HG03442 (cell line): ENCODE data around the gene POLR3A.
A peak's percentile ranks its signal among the peaks of the same experiment; 100 is the strongest.
"Not testable (repeated sequence)": the region's sequence is repeated elsewhere in the genome, so short reads cannot be mapped to it uniquely, and the experiment has no call there.

Experiments
- ATAC-seq: cut with Tn5 transposase; IDR thresholded peaks from one replicate; pipeline ENCODE4 v1.9.1; 2021; ENCODE audit warnings: mild to moderate bottlenecking, moderate library complexity; ENCODE audit not compliant: unreplicated experiment

POLR3A gene

DNA sequence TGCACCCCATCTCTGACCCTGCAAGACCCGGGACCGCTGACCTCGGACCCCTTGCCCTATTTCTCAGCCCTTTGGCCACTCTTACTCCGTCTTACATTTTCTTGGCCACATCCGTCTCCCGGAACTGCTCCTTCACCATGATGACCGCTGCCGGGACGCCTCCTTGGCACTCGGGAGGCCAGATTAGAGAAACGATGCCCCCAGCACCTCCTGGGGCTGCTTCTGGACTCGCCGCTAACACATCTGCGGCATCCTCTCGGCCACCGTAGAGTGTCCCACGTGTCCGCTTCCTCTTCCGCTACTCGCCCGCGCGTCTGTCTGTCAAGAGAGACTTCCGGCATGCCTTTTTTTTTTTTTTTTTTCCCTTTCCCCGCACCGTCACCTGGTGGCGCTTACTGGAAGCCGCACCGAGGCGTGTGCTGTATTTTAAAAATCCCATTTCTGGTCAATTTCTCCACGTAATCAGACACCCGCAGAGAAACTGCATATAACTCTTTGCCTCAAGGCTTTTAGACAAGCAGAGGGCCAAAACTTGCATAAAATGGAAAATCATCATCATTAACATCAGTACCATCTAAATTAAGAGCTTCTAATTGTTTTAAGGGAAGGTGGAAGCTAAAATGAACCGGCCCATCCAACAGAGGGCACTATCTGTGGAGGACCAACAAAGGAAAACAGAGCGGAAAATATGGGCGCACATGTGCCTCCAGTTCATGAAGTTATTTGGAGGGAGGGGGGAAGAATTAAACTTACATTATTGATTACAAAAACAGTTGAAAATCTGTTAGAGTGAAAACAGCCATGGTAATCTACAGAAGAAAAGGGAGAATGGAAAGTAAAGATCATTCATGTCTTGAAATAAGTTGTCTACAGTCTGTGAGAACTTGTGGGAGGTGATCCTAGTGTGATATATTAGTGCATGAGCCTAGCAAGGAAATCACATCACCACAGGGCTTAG, at the start of gene POLR3A:
POLR3A (minus strand) TSS at position 247 of the 958 bp plus-strand sequence; CDS start at position 139, 108 bp downstream.
- ATAC-seq: peak; percentile 57

DNA sequence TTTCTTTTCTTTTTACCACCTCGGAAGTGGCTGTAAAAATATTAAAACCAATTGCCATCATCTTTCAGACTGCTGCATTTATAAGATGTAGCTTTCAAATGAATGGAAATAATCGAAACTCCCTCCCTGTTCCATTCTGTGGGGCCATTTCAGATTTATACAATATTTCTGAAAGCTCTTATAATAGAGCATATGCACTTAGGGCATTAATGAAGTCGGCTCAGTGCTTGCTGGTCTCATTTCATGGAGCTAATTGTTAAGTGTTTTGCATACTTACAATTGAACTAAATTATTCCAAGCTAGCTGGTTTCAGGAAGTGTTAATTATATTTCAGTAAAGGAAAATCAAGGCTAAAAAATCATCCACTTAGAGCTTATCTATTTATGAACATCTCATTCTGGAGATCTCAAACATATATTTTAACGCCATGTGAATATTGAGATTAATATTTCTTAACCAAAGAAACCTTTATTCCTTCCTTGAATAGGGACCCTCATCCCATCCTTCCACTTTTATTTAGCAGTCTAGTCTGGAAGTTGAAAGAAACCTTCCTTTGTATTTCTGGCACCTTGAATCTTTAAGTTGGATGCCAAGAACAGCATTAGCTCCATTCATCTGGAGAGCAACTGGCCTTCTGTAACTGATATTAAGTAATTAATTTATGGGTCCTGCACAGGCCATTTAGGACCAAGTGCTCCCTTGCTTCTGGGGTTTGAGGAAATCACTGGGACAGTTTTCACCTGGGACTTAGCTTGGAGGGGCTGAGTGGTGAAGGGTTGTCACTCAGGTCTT, 49.4 kb upstream of the POLR3A start:
- no peak for ATAC-seq

DNA sequence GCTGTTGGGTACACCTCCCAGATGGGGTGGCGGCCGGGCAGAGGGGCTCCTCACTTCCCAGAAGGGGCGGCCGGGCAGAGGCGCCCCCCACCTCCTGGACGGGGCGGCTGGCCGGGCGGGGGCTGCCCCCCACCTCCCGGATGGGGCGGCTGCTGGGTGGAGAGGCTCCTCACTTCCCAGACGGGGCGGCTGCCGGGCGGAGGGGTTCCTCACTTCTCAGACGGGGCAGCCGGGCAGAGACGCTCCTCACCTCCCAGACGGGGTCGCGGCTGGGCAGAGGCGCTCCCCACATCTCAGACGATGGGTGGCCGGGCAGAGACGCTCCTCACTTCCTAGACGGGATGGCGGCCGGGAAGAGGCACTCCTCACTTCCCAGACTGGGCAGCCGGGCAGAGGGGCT, 46.5 kb upstream of the POLR3A start:
- ATAC-seq: not testable (repeated sequence)

DNA sequence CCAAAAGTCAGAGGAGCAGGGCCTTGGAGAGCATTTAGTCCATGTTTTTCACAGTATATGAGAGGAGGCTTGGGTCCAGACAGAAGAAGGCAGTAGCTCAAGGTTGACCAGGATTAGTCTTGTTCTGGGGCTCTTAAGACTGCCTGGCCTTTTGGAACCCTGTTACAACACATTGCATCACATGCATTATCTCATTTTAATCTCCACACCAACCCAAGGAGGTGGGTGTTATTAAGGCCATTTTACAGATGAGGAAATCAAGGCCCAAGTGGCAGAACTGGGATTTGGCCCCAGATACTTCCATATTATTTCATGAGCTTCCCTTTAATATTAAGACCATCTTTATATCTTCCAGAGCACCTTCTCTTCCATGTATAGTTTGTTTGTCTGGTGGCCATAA, 43.2 kb upstream of the POLR3A start:
- ATAC-seq: no peak

DNA sequence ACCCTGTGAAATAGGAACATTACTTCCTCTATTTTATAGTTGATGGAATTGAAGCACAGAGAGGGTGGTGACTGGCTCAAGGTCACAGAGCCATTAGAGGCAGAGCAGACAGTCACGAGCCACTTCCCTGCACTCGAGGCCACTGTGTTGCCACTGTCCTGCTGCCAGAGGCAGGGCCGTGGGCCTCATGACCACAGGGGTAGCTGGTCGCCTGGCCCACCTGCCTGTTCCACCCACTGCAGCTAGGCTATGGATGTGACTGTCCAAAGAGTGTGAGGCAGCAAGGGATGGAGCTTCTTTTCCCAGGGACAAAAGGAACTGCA, 42.5 kb upstream of the POLR3A start:
- ATAC-seq: no peak

DNA sequence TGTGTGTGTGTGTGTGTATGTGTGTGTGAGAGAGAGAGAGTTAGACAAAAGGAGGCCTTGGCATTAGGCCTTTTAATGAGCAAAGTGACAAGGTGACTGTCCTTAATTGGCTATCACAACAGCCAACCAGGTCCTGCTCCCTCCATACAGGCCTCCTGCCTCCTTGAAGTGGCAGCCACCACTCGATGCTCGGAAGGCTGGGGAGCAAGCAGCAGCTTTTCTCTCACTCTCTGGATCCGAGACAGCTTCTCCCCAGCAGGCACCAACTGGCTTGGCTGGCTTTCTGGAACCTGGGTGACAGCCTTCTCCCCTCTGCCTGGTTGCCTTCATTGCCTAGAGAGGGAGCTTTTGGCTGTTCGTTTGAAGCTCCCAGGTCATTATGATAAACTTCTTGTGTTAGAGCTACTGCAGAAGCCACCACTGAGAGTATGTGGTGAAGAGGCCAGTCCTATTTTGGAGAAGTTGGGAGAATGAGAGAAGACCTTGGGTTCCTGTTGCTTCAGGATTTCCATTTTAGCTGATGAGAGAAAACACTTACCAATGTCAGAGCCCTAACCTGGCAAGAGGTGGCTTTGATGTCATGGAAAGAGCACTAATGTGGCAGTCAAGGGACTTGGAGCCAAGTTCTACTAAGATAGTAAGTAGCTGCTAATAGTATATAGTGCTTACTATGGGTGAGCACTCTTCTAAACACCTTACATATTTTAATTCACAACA, 42.0 kb upstream of the POLR3A start:
- ATAC-seq: no peak

DNA sequence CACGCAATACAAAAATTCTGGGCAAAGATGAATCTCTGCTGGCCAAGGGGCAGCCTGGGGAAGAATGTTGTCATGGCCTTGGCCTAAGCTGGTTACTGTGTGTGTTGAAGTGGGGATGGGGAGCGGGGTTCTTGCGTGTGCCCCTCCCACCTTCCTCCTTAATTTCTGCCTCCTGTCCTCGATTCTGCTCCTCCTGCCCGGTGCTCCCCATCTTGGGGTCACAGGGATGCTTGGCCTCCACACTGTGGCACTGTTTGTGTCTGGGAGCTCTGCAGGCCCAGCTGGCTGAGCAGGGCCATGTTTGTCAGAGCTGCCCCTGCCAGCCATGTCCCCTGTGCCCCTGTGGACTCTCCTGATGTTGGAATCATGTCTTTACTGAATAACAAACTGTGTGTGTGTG, 41.4 kb upstream of the POLR3A start:
- ATAC-seq: no peak

DNA sequence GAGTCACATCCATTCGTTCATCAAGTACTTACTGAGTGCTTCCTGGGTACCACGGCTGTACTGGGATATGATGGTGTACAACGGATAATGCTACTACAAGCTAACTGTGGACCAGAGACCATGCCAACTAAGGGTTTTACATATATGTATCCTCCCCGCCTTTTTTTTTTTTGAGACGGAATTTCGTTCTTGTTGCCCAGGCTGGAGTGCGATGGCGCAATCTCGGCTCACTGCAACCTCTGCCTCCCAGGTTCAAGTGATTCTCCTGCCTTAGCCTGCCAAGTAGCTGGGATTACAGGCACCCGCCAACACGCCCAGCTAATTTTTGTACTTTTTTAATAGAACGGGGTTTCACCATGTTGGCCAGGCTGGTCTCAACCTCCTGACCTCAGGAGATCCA, 40.7 kb upstream of the POLR3A start:
- ATAC-seq: not testable (repeated sequence)

DNA sequence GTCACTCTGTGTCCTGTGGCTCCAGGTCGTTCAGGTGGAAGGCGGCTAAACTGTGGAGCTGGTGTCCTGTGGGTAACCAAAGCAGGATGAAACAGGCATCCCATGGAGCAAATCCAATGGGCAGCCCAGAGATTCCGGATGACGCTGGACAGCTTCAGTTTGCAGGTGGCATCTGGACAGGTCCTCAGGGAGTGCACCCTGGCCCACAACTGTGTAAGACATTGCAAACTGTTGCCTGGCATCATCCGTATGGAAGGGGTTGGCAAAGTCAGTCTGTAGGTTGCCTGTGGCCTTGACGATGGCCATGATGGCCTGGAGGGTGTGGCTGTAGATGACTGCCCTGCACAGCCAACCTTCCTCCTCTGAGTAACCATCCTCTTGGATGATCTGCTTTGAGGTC, 39.8 kb upstream of the POLR3A start:
- ATAC-seq: no peak

DNA sequence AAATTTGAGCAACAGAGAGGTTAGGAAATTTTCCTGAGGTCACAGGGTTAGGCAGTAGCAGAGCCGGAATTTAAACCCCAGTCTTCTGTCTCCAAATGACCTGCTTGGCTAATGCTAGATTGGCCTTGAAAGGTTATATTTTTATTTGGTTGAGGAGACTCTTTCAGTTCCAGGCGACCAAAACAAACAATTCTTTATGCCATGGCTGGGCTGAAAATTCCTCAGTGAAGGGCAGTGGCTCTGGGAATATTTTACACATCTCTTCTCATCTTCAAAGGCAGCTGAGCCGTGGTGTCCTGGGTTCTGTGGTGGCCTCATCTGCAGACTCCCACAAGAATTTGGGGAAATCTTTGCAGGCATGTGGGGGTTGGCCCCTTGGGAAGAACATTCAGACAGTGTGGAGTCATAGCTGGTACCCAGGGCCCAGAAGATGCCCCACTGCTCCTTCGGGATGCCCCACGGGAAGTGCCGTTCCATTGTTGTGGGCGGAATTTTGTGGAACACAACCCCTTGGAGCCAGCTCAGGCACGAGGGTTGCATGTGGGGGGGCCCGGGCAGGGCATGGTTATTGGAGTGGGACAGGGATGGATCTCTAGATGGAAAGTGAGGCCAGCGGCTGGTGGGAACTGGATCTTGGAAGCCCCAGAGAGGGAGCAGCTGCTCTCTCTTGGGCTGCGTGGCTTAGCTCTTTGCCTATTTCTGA, 37.6 kb upstream of the POLR3A start:
- ATAC-seq: no peak

DNA sequence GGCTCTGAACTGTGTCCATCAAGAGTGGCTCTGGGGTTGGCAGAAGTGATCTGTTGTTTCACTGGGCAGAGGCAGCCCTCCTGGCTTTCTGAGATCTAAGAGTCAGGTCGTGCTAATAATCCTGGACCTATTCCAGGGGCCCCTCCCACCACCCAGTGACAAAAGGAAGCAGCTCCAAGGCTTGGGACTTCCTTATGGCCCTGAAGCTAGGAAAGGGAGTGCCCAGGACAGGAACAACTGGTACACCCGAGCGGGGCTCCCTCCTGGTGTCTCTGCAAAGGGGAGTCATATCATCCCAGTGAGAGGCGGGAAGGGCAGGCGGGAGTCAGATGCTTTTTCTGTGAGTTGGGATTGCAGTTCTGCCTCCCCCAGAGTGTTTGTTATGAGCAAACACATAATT, 36.7 kb upstream of the POLR3A start:
- no peak for ATAC-seq

DNA sequence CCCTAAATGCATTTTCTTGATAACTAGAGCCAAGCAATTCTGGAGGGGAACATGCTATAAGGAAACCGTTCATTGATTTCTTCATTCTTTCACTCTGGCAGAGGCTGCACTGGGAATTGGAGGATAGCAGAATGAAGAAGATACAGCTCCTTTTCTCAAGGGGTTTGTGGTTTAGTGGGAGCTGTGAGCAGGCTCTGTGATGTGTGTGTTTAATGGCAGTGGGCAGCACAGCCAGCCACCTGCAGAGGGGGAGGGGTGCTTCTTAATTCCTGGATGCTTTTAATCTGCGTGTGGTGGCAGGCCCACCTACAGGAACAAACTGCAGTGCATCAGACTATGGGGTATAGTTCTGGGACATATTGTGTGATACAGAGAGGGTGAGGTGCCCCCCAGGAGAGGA, 36.3 kb upstream of the POLR3A start:
- ATAC-seq: no peak

DNA sequence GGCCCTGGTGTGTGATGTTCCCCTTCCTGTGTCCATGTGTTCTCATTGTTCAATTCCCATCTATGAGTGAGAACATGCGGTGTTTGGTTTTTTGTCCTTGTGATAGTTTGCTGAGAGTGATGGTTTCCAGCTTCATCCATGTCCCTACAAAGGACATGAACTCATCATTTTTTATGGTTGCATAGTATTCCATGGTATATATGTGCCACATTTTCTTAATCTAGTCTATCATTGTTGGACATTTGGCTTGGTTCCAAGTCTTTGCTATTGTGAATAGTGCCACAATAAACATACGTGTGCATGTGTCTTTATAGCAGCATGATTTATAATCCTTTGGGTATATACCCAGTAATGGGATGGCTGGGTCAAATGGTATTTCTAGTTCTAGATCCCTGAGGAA, 35.6 kb upstream of the POLR3A start:
- not testable (repeated sequence) for ATAC-seq

DNA sequence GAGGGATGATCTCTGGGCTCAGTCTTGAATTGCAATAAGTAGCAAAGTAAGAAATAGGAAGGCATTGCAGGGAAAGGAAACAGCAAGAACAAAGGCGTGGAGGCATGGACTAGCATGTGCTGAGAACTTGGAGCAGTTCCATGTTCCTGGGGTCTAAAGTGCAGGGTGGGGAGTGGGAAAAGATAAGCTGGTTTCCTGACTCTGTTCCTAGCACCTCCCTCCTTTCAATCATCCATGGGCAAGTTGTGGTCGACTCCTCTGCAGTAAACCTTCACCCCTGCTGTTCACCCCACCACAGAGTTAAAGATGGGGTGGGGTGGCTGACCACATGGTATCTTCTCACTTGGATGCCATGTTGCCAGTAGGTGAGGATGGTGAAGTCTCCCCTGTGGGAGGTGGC, 33.9 kb upstream of the POLR3A start:
- no peak for ATAC-seq

DNA sequence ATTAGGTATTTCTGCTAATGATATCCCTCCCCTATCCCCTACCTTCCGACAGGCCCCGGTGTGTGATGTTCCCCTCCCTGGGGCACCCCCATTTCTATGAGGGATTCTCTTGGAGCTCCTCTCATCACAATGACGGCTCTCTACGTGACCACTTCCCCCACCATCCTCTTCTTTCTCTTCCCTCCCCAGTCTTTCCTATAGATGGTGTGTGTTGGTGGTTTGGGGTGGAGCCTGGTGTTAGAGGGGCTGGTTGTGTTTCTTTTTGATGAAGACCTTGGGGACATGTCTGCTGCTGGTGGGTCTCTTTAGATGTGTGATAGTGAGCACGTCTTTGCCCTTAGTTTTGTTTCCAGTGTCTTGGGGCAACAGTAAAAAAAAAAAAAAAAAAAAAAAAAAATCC, 33.0 kb upstream of the POLR3A start:
- no peak for ATAC-seq

DNA sequence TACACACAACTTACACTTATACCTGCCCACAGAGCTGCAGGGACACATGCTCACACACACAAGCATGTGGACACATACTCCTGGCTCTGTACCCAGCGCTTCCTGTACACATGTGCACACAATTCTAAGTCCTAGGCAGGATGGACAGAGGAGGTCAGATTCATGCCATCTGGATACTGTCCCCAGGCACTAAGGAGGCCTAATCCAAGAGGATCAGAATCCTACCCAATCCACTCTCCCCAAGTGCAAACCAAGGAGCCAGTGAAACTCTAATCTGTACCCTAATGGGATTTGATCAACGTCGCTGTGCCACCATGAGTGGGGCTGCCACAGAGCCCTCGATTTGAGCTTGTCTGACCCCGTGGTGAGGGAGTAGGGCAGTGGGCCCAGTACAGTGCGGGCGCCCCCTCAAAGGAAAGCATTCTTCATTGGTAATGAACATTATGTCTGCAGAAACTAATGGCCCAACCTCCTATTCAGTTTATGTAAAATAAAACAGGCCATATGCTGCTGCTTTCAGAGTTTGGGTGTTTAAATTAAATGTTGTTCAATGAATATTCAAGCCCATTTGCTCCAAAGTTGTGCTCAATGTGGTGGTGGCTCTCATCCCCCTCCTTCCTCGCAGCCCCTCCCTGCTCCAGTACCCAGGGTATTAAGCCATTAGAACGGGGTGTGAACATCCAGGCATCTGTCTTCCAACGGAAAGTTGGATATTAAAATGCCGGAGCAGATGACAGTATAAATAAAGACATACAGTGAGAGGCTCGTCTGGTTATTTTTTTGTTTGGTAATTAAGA, 30.8 kb upstream of the POLR3A start:
- ATAC-seq: no peak

DNA sequence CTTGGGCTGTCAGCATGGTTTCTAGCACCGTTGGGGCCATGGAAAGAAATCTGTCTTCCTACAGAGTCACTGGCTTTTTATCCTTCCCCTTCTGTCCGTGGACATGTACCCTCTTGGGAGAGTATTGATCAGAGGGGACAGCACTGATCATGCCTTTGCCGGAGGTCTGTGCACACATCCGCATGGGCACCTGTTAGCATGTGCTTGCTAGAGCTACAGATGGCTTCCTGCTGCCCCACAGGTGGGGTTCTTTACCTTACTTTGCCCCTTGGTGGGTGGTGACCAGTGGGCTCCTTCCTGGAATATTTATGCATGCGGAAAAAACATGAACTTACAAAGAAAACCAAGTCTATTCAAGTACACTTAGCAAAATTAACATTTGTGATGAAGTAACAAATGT, 29.2 kb upstream of the POLR3A start:
- ATAC-seq: no peak

DNA sequence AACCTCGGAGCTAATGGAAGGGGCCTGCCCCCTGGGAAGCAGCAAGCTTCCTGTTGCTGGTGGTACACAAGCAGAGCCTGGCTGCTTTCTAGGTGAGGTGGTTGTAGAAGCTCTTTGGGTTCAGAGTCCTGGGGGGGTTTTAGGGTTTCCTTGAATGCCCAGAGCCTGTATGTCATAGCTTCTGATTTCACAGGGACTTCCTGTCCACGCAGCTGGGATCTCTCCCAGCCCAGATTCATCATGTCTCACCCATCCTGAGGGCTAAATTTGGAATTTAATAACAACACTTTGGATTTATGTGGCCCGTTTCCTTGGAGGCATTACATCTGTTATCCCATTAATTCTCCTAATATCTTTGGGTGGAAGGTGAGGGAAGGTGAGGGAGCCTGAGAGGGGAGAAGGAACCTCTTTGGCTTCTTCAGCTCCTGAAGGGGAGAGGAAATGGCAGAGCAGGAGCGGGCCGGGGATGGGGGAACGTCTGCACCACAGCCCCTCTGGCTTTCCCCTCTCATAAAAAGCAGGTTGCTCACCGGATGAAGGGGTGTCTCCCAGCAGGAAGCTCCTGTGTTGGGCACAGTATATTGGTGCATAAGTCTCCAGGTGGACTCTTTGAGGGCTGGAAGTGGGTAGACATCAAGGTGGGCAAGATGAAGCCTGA, 24.0 kb upstream of the POLR3A start:
- ATAC-seq: no peak

DNA sequence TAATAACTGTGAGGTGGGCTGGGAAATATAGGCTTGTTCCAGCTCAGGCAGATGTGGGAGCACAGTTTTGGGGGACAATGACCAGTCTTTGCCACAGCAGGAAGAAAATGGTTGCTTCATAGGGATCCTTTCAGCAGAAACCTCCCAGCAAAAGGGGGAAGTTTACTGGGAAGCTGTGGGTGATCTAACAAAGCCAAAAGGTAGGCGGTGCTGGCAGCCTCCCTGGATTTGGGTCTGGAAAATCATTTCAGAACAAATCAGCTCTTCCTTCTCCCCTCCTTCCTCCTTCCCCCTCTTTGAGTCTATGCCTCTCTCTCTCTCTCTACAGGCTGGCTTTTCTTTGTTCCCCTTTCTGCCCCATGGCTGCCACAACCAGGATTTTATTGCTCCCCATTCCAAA, 20.5 kb upstream of the POLR3A start:
- no peak for ATAC-seq
